Brain microvascular endothelial cell (primary cell): Measurements from ENCODE around the gene GPNMB.

ENCODE experiments used
- DNase-seq: peaks from one replicate; pipeline ENCODE4 v3.0.0-alpha.2; 2020
- H3K27ac ChIP-seq: fragments of 250-450 bp; sonication (Bioruptor Pico); 2 replicates; pipeline ENCODE4 v1.5.1; 2020; ENCODE audit warnings: mild to moderate bottlenecking, moderate library complexity
- H3K27me3 ChIP-seq: fragments of 250-450 bp; sonication (Bioruptor Pico); replicated peaks from 2 replicates; pipeline ENCODE4 v1.5.1; 2020; ENCODE audit warnings: mild to moderate bottlenecking
- H3K36me3 ChIP-seq: fragments of 250-450 bp; sonication (Bioruptor Pico); replicated peaks from 2 replicates; pipeline ENCODE4 v1.5.1; 2020; ENCODE audit warnings: mild to moderate bottlenecking
- H3K4me3 ChIP-seq: 2 replicates; pipeline ENCODE4 v1.5.1; 2011; ENCODE audit warnings: low read depth, mild to moderate bottlenecking, control low read depth, low read length, moderate library complexity
- in situ Hi-C: cut with HindIII; loops from 2 replicates; pipeline ENCODE4 v1.10.0; 2017; ENCODE audit warnings: low sequenced_read_pairs, low pct_ligation_motif_present
- TF ChIP-seq, protein P1 (sequence below): IDR thresholded peaks from 2 replicates; pipeline ENCODE4 v1.5.1; 2011; ENCODE audit warnings: low read depth, mild to moderate bottlenecking, moderate library complexity, low read length, control low read depth, inconsistent platforms; ENCODE audit errors: missing control alignments

Gene GPNMB

DNA sequence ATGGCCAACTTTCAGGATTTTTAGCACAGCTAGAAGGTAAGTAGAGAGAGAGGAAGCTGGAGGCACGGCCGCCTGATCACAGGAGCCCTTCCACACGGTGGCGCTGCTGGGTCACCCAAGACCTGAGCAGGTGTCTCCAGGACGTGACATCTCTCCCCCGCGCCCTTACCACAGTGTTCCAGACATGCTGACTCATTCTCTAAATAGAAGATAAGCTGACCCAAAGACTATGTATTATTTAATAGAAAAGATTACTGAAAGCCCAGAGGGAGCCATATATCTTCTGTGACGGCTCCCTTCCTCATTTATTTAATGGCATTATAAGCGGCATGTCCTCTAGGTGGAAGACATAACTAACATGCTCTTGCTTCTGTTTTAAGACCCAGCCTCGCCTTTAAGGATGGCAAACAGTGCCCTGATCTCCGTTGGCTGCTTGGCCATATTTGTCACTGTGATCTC, 26.6 kb downstream of the GPNMB start:
- in situ Hi-C loops, result loop anchor here (10.0 kb wide), 1 partner anchor 252 kb away; no protein-coding TSS in a partner anchor
- H3K36me3 ChIP-seq, result no peaks in the 10 kb centered on the region
- H3K4me3 ChIP-seq, result no peak overlapping the region
- peak; percentile 98 for DNase-seq
- TF ChIP-seq, protein P1, sequence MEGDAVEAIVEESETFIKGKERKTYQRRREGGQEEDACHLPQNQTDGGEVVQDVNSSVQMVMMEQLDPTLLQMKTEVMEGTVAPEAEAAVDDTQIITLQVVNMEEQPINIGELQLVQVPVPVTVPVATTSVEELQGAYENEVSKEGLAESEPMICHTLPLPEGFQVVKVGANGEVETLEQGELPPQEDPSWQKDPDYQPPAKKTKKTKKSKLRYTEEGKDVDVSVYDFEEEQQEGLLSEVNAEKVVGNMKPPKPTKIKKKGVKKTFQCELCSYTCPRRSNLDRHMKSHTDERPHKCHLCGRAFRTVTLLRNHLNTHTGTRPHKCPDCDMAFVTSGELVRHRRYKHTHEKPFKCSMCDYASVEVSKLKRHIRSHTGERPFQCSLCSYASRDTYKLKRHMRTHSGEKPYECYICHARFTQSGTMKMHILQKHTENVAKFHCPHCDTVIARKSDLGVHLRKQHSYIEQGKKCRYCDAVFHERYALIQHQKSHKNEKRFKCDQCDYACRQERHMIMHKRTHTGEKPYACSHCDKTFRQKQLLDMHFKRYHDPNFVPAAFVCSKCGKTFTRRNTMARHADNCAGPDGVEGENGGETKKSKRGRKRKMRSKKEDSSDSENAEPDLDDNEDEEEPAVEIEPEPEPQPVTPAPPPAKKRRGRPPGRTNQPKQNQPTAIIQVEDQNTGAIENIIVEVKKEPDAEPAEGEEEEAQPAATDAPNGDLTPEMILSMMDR, result peak; percentile 92
- H3K27me3 ChIP-seq, result peaks cover 2% of the 10 kb centered on the region
- H3K27ac ChIP-seq, result no peak overlapping the region

DNA sequence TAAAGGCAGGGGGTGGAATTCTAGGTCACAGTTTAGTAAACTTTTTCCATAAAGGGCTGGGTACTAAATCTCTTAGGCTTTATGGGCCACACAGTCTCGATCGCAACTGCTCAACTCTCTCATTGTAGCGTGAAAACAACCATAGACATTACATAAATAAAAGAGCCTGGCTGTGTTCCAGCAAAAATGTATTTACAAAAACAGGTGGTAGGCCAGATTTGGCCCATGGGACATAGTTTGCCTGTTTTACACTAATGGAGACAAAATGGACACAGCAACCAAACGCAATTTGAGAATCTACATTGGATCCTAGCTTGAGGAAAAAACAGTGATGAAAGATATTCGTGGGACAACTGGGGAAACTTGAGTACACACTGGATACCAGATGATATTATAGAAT, 29.3 kb downstream of the GPNMB start:
- Histone ChIP-seq H3K27ac (no peak overlapping the region), H3K4me3 (no peak overlapping the region), H3K36me3 (no peaks in the 10 kb centered on the region), H3K27me3 (peaks cover under 1% of the 10 kb centered on the region)
- no peak for DNase-seq
- TF ChIP-seq, protein P1, result no peak
- in situ Hi-C loops, result loop anchor here (10.0 kb wide), 1 partner anchor 249 kb away; no protein-coding TSS in a partner anchor

DNA sequence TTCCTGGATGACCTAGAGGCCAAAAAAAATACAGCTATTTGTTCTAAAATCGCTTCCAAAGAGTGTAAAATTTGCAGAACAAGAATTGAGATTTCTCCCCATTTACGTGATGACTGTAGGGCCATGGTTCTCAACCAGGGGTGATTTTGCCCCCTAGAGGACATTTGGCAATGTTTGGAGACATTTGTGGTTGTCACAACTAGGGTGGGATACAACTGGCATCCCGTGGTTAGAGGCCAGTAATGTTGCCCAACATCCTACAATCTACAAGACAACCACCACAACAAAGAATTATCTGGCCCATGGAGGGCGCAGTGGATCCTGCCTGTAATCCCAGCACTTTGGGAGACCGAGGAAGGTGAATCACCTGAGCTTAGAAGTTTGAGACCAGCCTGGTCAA, 29.8 kb downstream of the GPNMB start:
- no peaks in the 10 kb centered on the region for H3K36me3 ChIP-seq
- TF ChIP-seq, protein P1, result peak; percentile 52
- H3K27me3 ChIP-seq, result no peaks in the 10 kb centered on the region
- no peak for DNase-seq
- no peak overlapping the region for H3K27ac ChIP-seq
- H3K4me3 ChIP-seq, result no peak overlapping the region
- in situ Hi-C loops, result loop anchor here (10.0 kb wide), 1 partner anchor 248 kb away; no protein-coding TSS in a partner anchor

DNA sequence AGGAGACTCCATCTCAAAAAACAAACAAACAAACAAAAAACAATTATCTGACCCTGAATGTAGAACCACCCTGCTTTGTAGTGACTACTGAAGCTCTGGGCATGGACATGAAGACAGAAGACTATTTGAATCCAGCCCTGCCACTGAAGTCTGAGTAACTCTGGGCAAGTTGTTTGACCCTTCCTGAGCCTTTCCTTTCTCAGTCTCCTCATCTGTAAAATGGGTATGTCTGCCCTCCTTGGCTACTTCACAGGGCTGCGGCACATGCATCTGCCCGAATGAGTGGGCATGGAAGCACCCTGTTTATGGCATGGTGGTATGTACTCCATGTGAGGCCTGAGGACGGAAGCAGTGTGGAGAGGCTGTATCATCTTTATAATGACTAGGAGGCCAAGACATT, 30.4 kb downstream of the GPNMB start:
- H3K36me3 ChIP-seq, result no peaks in the 10 kb centered on the region
- no peak overlapping the region for H3K4me3 ChIP-seq
- TF ChIP-seq, protein P1, result no peak
- no peak for DNase-seq
- in situ Hi-C loops, result loop anchor here (10.0 kb wide), 1 partner anchor 248 kb away; no protein-coding TSS in a partner anchor
- no peak overlapping the region for H3K27ac ChIP-seq
- no peaks in the 10 kb centered on the region for H3K27me3 ChIP-seq

DNA sequence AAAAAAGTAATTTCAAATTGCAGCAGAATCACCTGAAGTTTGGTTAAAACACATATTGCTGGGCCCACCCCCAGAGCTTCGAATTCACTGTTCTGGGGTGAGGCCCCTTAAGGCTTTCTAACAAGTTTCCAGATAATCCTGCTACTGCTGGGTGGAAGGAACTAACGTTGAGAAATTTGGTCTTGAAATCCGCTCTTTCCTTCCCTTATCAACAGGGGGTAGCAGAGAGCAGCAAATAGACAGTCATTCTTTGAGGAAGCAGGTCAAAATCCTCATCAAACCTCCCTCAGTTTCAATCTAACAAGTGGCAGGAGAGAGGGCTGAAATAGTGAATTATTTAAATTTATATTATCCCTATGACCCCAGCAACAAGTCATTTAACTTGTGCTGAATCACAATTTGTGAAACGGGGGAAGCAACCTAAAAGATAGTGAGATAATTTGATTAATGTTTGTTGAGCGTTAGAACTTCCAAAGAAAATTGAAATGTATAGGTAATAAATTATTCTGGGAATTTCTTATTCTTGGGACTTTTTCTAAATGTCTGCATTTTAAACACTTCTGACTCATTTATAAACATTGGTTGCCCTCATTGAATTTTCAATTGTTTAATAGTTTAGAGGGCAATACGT, 30.9 kb downstream of the GPNMB start:
- Histone ChIP-seq H3K36me3 (no peaks in the 10 kb centered on the region), H3K27me3 (no peaks in the 10 kb centered on the region), H3K27ac (no peak overlapping the region), H3K4me3 (no peak overlapping the region)
- in situ Hi-C loops, result loop anchor here (10.0 kb wide), 1 partner anchor 247 kb away; no protein-coding TSS in a partner anchor
- TF ChIP-seq, protein P1, result peak; percentile 85
- peak; percentile 57 for DNase-seq
